A549 (cell line): ENCODE measurements around the gene SNAP23. TPM values are rescaled to one million over a fixed set of nuclear protein-coding genes. Genes with fewer than 3 reads are reported as not detected.

Experiments
- ATAC-seq, 2 experiments: fragments of 200-7000 bp in 1 of 2; fragments of >200 bp in 1 of 2; cut with Nextera tagmentation in 1 of 2; cut with Tn5 transposase in 1 of 2; 3 replicates each; pipeline versions ENCODE4 v1.8.0 to v1.9.1; 2018 to 2020; ENCODE audit warnings: mild to moderate bottlenecking in 1 of 2, moderate library complexity in 1 of 2
- CTCF ChIA-PET: fragments of 300-600 bp; sonication (Branson Sonifier 250); formaldehyde crosslinking; extraction: SDS; loops from one replicate; lab custom pipeline; 2021; ENCODE audit warnings: antibody characterized with exemption, inconsistent platforms; lab: Yijun Ruan, JAX
- POLR2A ChIA-PET: fragments of 350-600 bp; formaldehyde crosslinking; extraction: SDS; loops from one replicate; lab custom pipeline; 2021; ENCODE audit warnings: antibody characterized with exemption, inconsistent platforms; lab: Yijun Ruan, JAX
- DNase-seq, 2 experiments: peaks; one replicate each; pipeline versions ENCODE4 v3.0.0 to v3.0.0-alpha.2; 2011 to 2016; ENCODE audit warnings: low read depth in 1 of 2, low spot score in 1 of 2
- FAIRE-seq: peaks from 2 replicates; lab custom pipeline; 2011; peaks lifted over from hg19 to GRCh38; lab: Jason Lieb, UNC
- H3K27ac ChIP-seq, 2 experiments: fragments of >200 bp; sonication (Bioruptor Twin); formaldehyde crosslinking; 3 replicates each; pipeline ENCODE4 v1.5.1; 2016 to 2017
- H3K4me1 ChIP-seq: fragments of >200 bp; sonication (Bioruptor Twin); formaldehyde crosslinking; 3 replicates; pipeline ENCODE4 v1.6.1; 2016
- H3K4me2 ChIP-seq: fragments of >200 bp; sonication (Bioruptor Twin); formaldehyde crosslinking; 3 replicates; pipeline ENCODE4 v1.6.1; 2016
- H3K4me3 ChIP-seq: fragments of >200 bp; sonication (Bioruptor Twin); formaldehyde crosslinking; 3 replicates; pipeline ENCODE4 v1.5.1; 2016
- H3K9me3 ChIP-seq: fragments of >200 bp; sonication (Bioruptor Twin); formaldehyde crosslinking; 3 replicates; pipeline ENCODE4 v1.6.1; 2016
- CBX8 ChIP-seq: fragments of 200-600 bp; sonication (generic); IDR thresholded peaks from 2 replicates; pipeline ENCODE4 v1.6.1; 2016
- CEBPB ChIP-seq, 2 experiments: fragments of >200 bp in 1 of 2; sonication (Bioruptor Twin) in 1 of 2; formaldehyde crosslinking in 1 of 2; IDR thresholded peaks; 2 replicates each; pipeline ENCODE4 v1.6.1; 2012 to 2016
- EHF ChIP-seq: fragments of 250-450 bp; sonication (Bioruptor Pico); IDR thresholded peaks from 2 replicates; pipeline ENCODE4 v1.5.0; 2020; ENCODE audit warnings: mild to moderate bottlenecking
- EHMT2 ChIP-seq: fragments of 200-600 bp; sonication (generic); IDR thresholded peaks from 2 replicates; pipeline ENCODE4 v1.6.1; 2016; ENCODE audit warnings: antibody characterized with exemption, low read depth, mild to moderate bottlenecking, moderate library complexity
- EP300 ChIP-seq, 2 experiments: fragments of >200 bp; sonication (Bioruptor Twin); formaldehyde crosslinking; IDR thresholded peaks; 2 replicates in 1 of 2; 3 replicates in 1 of 2; pipeline ENCODE4 v1.6.1; 2016 to 2017
- ESRRA ChIP-seq: fragments of 150-350 bp; IDR thresholded peaks from 2 replicates; pipeline ENCODE4 v1.6.1; 2014; ENCODE audit warnings: mild to moderate bottlenecking, low read length, borderline replicate concordance
- FOSB ChIP-seq: fragments of 250-450 bp; sonication (Bioruptor Pico); IDR thresholded peaks from 2 replicates; pipeline ENCODE4 v1.5.0; 2020; ENCODE audit warnings: mild to moderate bottlenecking, moderate library complexity
- FOSL2 ChIP-seq, 2 experiments: fragments of 450-650 bp in 1 of 2; fragments of >200 bp in 1 of 2; sonication (Bioruptor Twin) in 1 of 2; formaldehyde crosslinking; IDR thresholded peaks; 2 replicates each; pipeline versions ENCODE4 v1.5.0 to v1.6.1; 2016 to 2020; ENCODE audit warnings: mild to moderate bottlenecking in 1 of 2, moderate library complexity in 1 of 2
- HDAC2 ChIP-seq: fragments of 200-600 bp; sonication (generic); IDR thresholded peaks from 2 replicates; pipeline ENCODE4 v1.6.1; 2016
- HEYL ChIP-seq: fragments of 250-450 bp; sonication (Bioruptor Pico); IDR thresholded peaks from 2 replicates; pipeline ENCODE4 v1.8.0; 2021; ENCODE audit warnings: mild to moderate bottlenecking, moderate library complexity
- JUNB ChIP-seq: fragments of >200 bp; sonication (Bioruptor Twin); formaldehyde crosslinking; IDR thresholded peaks from 2 replicates; pipeline ENCODE4 v1.6.1; 2016
- MAFK ChIP-seq: fragments of 450-650 bp; IDR thresholded peaks from 2 replicates; pipeline ENCODE4 v1.6.1; 2014; ENCODE audit not compliant: partially characterized antibody
- MYC ChIP-seq: IDR thresholded peaks from 2 replicates; pipeline ENCODE4 v1.6.1; 2012; ENCODE audit warnings: mild to moderate bottlenecking, inconsistent platforms, low read length, improper control_type of control experiment, borderline replicate concordance
- NPAS2 ChIP-seq: fragments of 250-450 bp; sonication (Bioruptor Pico); IDR thresholded peaks from 2 replicates; pipeline ENCODE4 v1.8.0; 2022; ENCODE audit warnings: mild to moderate bottlenecking, moderate library complexity, borderline replicate concordance
- NR3C1 ChIP-seq: fragments of >200 bp; sonication (Bioruptor Twin); formaldehyde crosslinking; IDR thresholded peaks from 3 replicates; pipeline ENCODE4 v1.6.1; 2017
- PHF8 ChIP-seq: fragments of 200-600 bp; sonication (generic); IDR thresholded peaks from 2 replicates; pipeline ENCODE4 v1.6.1; 2016; ENCODE audit warnings: low read depth, mild to moderate bottlenecking, antibody characterized with exemption, moderate library complexity, borderline replicate concordance
- POLR2AphosphoS2 ChIP-seq: conservative IDR thresholded peaks from 2 replicates; pipeline ENCODE4 v1.6.1; 2012; ENCODE audit warnings: low read length, improper control_type of control experiment, inconsistent platforms
- RAD21 ChIP-seq, 2 experiments: fragments of >200 bp in 1 of 2; sonication (Bioruptor Twin) in 1 of 2; formaldehyde crosslinking in 1 of 2; IDR thresholded peaks in 1 of 2; conservative IDR thresholded peaks in 1 of 2; 2 replicates in 1 of 2; 3 replicates in 1 of 2; pipeline ENCODE4 v1.6.1; 2012 to 2018; ENCODE audit warnings: inconsistent platforms in 1 of 2
- RNF2 ChIP-seq: fragments of 200-600 bp; sonication (generic); IDR thresholded peaks from 2 replicates; pipeline ENCODE4 v1.6.1; 2016; ENCODE audit warnings: low read depth, mild to moderate bottlenecking, antibody characterized with exemption, moderate library complexity, borderline replicate concordance
- SMC3 ChIP-seq: fragments of >200 bp; sonication (Bioruptor Twin); formaldehyde crosslinking; IDR thresholded peaks from 3 replicates; pipeline ENCODE4 v1.6.1; 2018; ENCODE audit warnings: inconsistent platforms
- TFCP2L1 ChIP-seq: fragments of 250-450 bp; sonication (Bioruptor Pico); IDR thresholded peaks from 2 replicates; pipeline ENCODE4 v1.5.0; 2021; ENCODE audit warnings: mild to moderate bottlenecking
- ZNF302 ChIP-seq: fragments of 250-450 bp; sonication (Bioruptor Pico); IDR thresholded peaks from 2 replicates; pipeline ENCODE4 v1.9.0; 2021; ENCODE audit warnings: inconsistent platforms, mild to moderate bottlenecking, moderate library complexity
- ZSCAN20 ChIP-seq: fragments of 250-450 bp; sonication (Bioruptor Pico); IDR thresholded peaks from 2 replicates; pipeline ENCODE4 v1.8.0; 2022; ENCODE audit warnings: mild to moderate bottlenecking, moderate library complexity
- WGBS: methylation state at CpG from one replicate; pipeline ENCODE4 v1.1.6; 2017; ENCODE audit errors: missing lambda C conversion rate; 5-methylcytosine and 5-hydroxymethylcytosine counted together
- polyA plus RNA-seq, 4 experiments: library from polyadenylated mRNA; depleted of rRNA in 3 of 4; stranded (reverse); fragments of >200 nt; fragmentation: RNase III in 1 of 4; extraction: RNeasy Plus Mini Kit Qiagen cat#74134 plus additional on column Dnase treatment in 1 of 4; gene quantifications; 2 replicates in 3 of 4; 3 replicates in 1 of 4; pipeline ENCODE4 v1.2.3, GENCODE V29; 2011 to 2017
- TF ChIP-seq, protein P1 (sequence below): fragments of 250-450 bp; sonication (Bioruptor Pico); IDR thresholded peaks from 2 replicates; pipeline ENCODE4 v1.5.0; 2021; ENCODE audit warnings: mild to moderate bottlenecking, moderate library complexity, borderline replicate concordance
- TF ChIP-seq, protein P2 (sequence below): IDR thresholded peaks from 2 replicates; pipeline ENCODE4 v1.6.1; 2012

The SNAP23 gene
- polyA plus RNA-seq, 2 of the 4 experiments (the other 2 are of a cell fraction), result 33.6 to 51.2 TPM

DNA sequence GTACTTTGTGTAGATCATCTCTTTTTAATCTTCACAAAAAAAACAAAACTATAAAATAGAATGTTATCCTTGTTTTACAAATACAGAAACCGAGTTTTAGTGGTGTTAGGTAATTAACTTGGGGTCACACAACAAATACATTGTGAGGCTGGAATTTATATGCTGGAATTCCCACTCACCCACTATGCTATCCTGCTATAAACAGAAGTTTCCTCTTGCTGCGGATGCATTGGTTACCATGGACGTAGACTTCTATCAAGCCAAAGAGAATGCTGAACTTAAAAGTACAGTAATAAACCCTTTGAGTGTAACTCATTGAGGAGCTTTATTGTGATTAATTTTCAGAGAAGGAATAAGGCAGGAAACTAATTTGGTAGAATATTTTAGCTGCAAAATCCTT lies 9.2 kb downstream of the SNAP23 start:
- CTCF ChIA-PET, result interaction anchor here (0.6 to 0.7 kb wide), 2 partner anchors 9 to 490 kb away, joined by 3 read pairs; no protein-coding TSS in a partner anchor
- no peak for ATAC-seq
- Histone ChIP-seq H3K4me2 (no peak overlapping the region), H3K4me3 (no peak overlapping the region), H3K4me1 (no peaks in the 10 kb centered on the region), H3K27ac (no peak overlapping the region), H3K9me3 (no peaks in the 10 kb centered on the region)
- no peak for DNase-seq
- FAIRE-seq, result no peak
- 71% methylated on average over 3 of the region's 3 CpGs for WGBS
- POLR2A ChIA-PET, result interaction anchor here (0.6 kb wide), 1 partner anchor 72 kb away, joined by 4 read pairs; no protein-coding TSS in a partner anchor
- TF ChIP-seq RAD21 (conservative IDR thresholded peaks at IDR 0.05 in 1 of 2, IDR thresholded peaks at IDR 0.05 in 1 of 2) (no peak), EHF (CRISPR knock-in tag) (no peak), JUNB (no peak), MYC (no peak), PHF8 (no peak), CBX8 (no peak), ZNF302 (no peak), NR3C1 (no peak), ESRRA (no peak)
- TF ChIP-seq, protein P1, sequence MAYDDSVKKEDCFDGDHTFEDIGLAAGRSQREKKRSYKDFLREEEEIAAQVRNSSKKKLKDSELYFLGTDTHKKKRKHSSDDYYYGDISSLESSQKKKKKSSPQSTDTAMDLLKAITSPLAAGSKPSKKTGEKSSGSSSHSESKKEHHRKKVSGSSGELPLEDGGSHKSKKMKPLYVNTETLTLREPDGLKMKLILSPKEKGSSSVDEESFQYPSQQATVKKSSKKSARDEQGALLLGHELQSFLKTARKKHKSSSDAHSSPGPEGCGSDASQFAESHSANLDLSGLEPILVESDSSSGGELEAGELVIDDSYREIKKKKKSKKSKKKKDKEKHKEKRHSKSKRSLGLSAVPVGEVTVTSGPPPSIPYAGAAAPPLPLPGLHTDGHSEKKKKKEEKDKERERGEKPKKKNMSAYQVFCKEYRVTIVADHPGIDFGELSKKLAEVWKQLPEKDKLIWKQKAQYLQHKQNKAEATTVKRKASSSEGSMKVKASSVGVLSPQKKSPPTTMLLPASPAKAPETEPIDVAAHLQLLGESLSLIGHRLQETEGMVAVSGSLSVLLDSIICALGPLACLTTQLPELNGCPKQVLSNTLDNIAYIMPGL (CRISPR knock-in tag), result no peak
- TF ChIP-seq, all 56 proteins: peak for 0

DNA sequence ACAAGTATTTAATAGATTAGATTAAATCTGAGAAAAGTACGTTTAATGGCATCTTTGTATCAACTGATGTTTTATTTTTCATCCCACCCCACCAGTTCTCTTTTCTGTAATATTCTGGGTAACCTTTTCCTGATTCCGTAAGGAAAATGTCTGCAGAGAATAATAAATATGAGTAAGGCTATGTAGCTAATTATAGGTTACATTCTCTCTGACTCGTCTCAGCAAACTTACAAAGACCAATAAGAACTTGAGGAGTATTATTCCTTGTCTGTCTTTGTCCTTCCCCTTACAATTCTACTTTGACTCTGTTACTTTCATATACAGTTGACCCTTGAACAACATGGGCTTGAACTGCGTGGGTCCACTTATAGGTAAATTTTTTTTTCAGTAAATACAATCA lies 12.1 kb downstream of the SNAP23 start:
- ChIA-PET POLR2A (no interaction called here), CTCF (no interaction called here)
- WGBS, result 71% methylated on average over 4 of the region's 4 CpGs
- no peak for DNase-seq
- no peaks in the 10 kb centered on the region for H3K9me3 ChIP-seq
- H3K4me1 ChIP-seq, result no peaks in the 10 kb centered on the region
- FAIRE-seq, result no peak
- no peak for TF ChIP-seq HDAC2
- no peak for TF ChIP-seq MAFK
- TF ChIP-seq PHF8, result no peak
- no peak for TF ChIP-seq POLR2AphosphoS2
- no peak for TF ChIP-seq TFCP2L1 (CRISPR knock-in tag)
- TF ChIP-seq, protein P2, sequence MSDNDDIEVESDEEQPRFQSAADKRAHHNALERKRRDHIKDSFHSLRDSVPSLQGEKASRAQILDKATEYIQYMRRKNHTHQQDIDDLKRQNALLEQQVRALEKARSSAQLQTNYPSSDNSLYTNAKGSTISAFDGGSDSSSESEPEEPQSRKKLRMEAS, result no peak
- H3K4me3 ChIP-seq, result no peak overlapping the region
- H3K4me2 ChIP-seq, result no peak overlapping the region
- no peak for ATAC-seq
- no peak overlapping the region for H3K27ac ChIP-seq

DNA sequence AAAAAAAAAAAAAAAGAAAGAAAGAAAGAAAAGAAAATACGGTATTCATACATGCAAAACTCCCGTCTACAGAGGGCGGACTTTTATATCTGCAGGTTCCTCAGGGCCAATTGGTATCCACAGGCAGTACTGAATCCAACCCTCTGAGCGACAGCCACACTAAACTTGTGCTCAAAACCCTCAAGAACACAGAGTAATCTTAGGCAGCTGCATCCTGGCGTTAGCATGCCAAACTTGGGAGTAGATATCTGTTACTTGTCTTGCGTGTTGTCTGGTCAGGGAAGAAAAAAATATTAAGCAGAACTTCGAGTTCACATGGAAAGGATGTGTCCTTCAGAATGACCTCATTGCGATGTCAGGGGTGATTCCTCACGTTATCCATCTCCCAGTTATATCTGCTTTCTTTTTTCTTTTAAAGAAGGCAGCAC lies 12.8 kb downstream of the SNAP23 start:
- 84% methylated on average over 9 of the region's 9 CpGs for WGBS
- DNase-seq (no peak), FAIRE-seq (no peak), ATAC-seq (no peak)
- ChIA-PET CTCF (no interaction called here), POLR2A (no interaction called here)
- Histone ChIP-seq H3K4me1 (no peaks in the 10 kb centered on the region), H3K4me2 (no peak overlapping the region), H3K4me3 (no peak overlapping the region), H3K9me3 (no peaks in the 10 kb centered on the region), H3K27ac (no peak overlapping the region)
- TF ChIP-seq HDAC2, result no peak

DNA sequence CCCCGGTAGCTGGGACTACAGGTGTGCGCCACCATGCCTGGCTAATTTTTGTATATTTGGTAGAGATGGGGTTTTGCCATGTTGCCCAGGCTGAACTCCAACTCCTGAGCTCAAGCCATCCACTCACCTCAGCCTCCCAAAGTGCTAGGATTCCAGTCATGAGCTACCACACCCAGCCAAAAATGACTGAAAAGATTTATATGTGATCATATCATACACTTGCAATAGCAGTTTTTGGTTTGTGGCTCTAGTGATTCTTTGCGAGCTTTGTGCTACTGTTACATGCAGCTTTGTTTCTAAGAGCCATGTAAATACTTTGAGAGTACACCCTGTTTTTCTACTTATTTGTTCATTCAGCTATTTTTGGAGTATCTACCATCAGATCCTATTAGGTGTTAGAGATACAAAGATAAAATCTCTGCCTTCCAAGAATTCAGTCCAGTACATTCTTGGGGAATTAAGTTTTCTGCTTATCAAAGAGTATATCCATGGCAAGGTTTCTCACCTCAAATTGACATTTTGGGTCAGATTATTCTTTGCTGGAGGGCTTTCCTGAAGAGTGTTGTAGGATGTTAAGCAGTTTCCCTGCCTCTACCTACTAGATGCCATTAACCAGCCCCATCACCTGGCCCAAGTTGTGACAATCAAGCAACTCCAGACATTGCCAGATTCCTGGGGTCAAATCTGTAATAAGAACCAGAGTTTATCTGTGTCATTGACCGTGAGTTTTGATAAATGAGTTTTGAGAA lies 15.0 kb downstream of the SNAP23 start:
- ChIA-PET POLR2A (no interaction called here), CTCF (interaction anchor here (0.8 kb wide), 1 partner anchor 16 kb away, joined by 3 read pairs; no protein-coding TSS in a partner anchor)
- Histone ChIP-seq H3K27ac (no peak overlapping the region), H3K9me3 (no peaks in the 10 kb centered on the region), H3K4me1 (no peaks in the 10 kb centered on the region), H3K4me2 (no peak overlapping the region), H3K4me3 (no peak overlapping the region)
- ATAC-seq (no peak), DNase-seq (no peak), FAIRE-seq (no peak)
- TF ChIP-seq HEYL (CRISPR knock-in tag) (no peak), FOSB (CRISPR knock-in tag) (no peak), EHF (CRISPR knock-in tag) (no peak), NPAS2 (CRISPR knock-in tag) (no peak), RNF2 (no peak), FOSL2 (IDR thresholded peaks at IDR 0.05) (no peak), FOSL2 (CRISPR knock-in tag; IDR thresholded peaks at IDR 0.05) (no peak), EHMT2 (no peak), CBX8 (no peak), EP300 (IDR thresholded peaks at IDR 0.05) (no peak), CEBPB (IDR thresholded peaks at IDR 0.05) (no peak), ESRRA (no peak), ZSCAN20 (no peak), SMC3 (no peak), ZNF302 (no peak)
- WGBS, result 89% methylated on average over 4 of the region's 4 CpGs
